K562 (cell line): ENCODE measurements around the gene ADGRB2. TPM values are rescaled to one million over a fixed set of nuclear protein-coding genes. Genes with fewer than 3 reads are reported as not detected.

Source experiments
- ATAC-seq: fragments of 200-7000 bp; cut with Tn5 transposase; 3 replicates; pipeline ENCODE4 v1.9.1; 2020; ENCODE audit warnings: moderate library complexity
- BruUV-seq: library from RNA; stranded (reverse); fragments of 400-500 nt; replicated peaks from 2 replicates; lab custom pipeline; 2021; lab: Mats Ljungman, UMichigan
- CTCF ChIA-PET: fragments of 300-600 bp; formaldehyde crosslinking; extraction: SDS; loops from one replicate; lab custom pipeline; 2021; ENCODE audit warnings: low intra/inter-chr PET ratio; lab: Yijun Ruan, JAX
- POLR2A ChIA-PET: fragments of 300-600, 350-650 bp; sonication (Branson Sonifier 250); formaldehyde crosslinking; extraction: SDS; loops from one replicate; lab custom pipeline; 2021; ENCODE audit warnings: antibody characterized with exemption, inconsistent platforms; lab: Yijun Ruan, JAX
- DNase-seq, 4 experiments: peaks; one replicate each; pipeline versions ENCODE4 v3.0.0 to v3.0.0-alpha.2; 2011 to 2018; ENCODE audit warnings: low spot score in 3 of 4, mixed read lengths in 3 of 4; ENCODE audit errors: extremely low read depth in 1 of 4
- FAIRE-seq: peaks from 2 replicates; lab custom pipeline; 2011; peaks lifted over from hg19 to GRCh38; lab: Jason Lieb, UNC
- H2AFZ ChIP-seq: 2 replicates; pipeline ENCODE4 v1.6.0; 2011; ENCODE audit warnings: low read depth, low read length, control low read depth, inconsistent platforms
- H3K27ac ChIP-seq: fragments of 200-600 bp; 3 replicates; pipeline ENCODE4 v1.8.0; 2011; ENCODE audit warnings: low read depth, mild to moderate bottlenecking, control low read depth, inconsistent platforms, low read length, moderate library complexity, mixed read lengths; ENCODE audit errors: extremely low read depth
- H3K27me3 ChIP-seq, 2 experiments: fragments of 300-600 bp in 1 of 2; 2 replicates in 1 of 2; 3 replicates in 1 of 2; pipeline versions ENCODE4 v1.6.0 to v1.8.0; 2011; ENCODE audit warnings: inconsistent platforms in 2 of 2, low read length in 2 of 2, mild to moderate bottlenecking in 1 of 2, mixed read lengths in 1 of 2, moderate library complexity in 1 of 2; ENCODE audit not compliant: control insufficient read depth in 2 of 2, insufficient read depth in 2 of 2
- H3K36me3 ChIP-seq: fragments of 300-600 bp; 3 replicates; pipeline ENCODE4 v1.8.0; 2011; ENCODE audit warnings: mild to moderate bottlenecking, low read length, inconsistent platforms; ENCODE audit not compliant: control insufficient read depth, insufficient read depth
- H3K4me1 ChIP-seq, 2 experiments: fragments of 200-600 bp in 1 of 2; replicated peaks in 1 of 2; 2 replicates in 1 of 2; 3 replicates in 1 of 2; pipeline versions ENCODE4 v1.5.1 to v1.8.0; 2011; ENCODE audit warnings: inconsistent platforms in 2 of 2, low read length in 2 of 2, mild to moderate bottlenecking in 1 of 2, mixed read lengths in 1 of 2, moderate library complexity in 1 of 2; ENCODE audit not compliant: control insufficient read depth in 2 of 2, insufficient read depth in 2 of 2
- H3K4me2 ChIP-seq: 2 replicates; pipeline ENCODE4 v1.6.1; 2011; ENCODE audit warnings: low read length, control low read depth, inconsistent platforms, mixed read lengths; ENCODE audit not compliant: insufficient read depth
- H3K4me3 ChIP-seq: fragments of 200-600 bp; sonication (generic), shearing (Covaris generic); 2 replicates; pipeline ENCODE4 v1.5.1; 2016; ENCODE audit warnings: control low read depth, inconsistent platforms
- H3K79me2 ChIP-seq: fragments of 200-600 bp; 3 replicates; pipeline ENCODE4 v1.8.0; 2011; ENCODE audit warnings: low read length, inconsistent platforms; ENCODE audit not compliant: control insufficient read depth, insufficient read depth
- H3K9ac ChIP-seq, 2 experiments: 2 replicates each; pipeline versions ENCODE4 v1.6.0 to v1.6.1; 2011; ENCODE audit warnings: low read depth in 2 of 2, low read length in 2 of 2, control low read depth in 1 of 2, inconsistent platforms in 1 of 2, mild to moderate bottlenecking in 1 of 2, mixed read lengths in 1 of 2; ENCODE audit not compliant: insufficient read depth in 1 of 2
- H3K9me1 ChIP-seq: one replicate; pipeline ENCODE4 v1.6.0; 2011; ENCODE audit warnings: inconsistent platforms, mild to moderate bottlenecking, low read length, moderate library complexity; ENCODE audit not compliant: control insufficient read depth, insufficient read depth
- H3K9me3 ChIP-seq: replicated peaks from 2 replicates; pipeline ENCODE4 v1.5.1; 2011; ENCODE audit warnings: low read depth, low read length, inconsistent platforms; ENCODE audit not compliant: control insufficient read depth, insufficient read depth
- H4K20me1 ChIP-seq: replicated peaks from 2 replicates; pipeline ENCODE4 v1.6.1; 2011; ENCODE audit warnings: low read length, inconsistent platforms, mixed read lengths; ENCODE audit not compliant: control insufficient read depth, insufficient read depth
- BRF1 ChIP-seq: IDR thresholded peaks from 3 replicates; pipeline ENCODE4 v1.6.1; 2011; ENCODE audit warnings: borderline replicate concordance, mild to moderate bottlenecking; ENCODE audit not compliant: insufficient read length; ENCODE audit errors: extremely low read depth
- CEBPB ChIP-seq: fragments of 450-650 bp; IDR thresholded peaks from 2 replicates; pipeline ENCODE4 v1.6.1; 2016; ENCODE audit warnings: missing genetic modification characterization, missing compliant biosample characterization
- CEBPG ChIP-seq, 3 experiments: fragments of 200-800 bp in 1 of 3; sonication (Bioruptor generic) in 1 of 3; sonication (generic) in 1 of 3; formaldehyde crosslinking in 1 of 3; IDR thresholded peaks in 2 of 3; conservative IDR thresholded peaks in 1 of 3; 2 replicates each; pipeline versions ENCODE4 v1.6.1 to v1.8.0; 2016 to 2022; ENCODE audit warnings: missing compliant biosample characterization in 2 of 3, missing genetic modification characterization in 2 of 3, mild to moderate bottlenecking in 1 of 3, missing genetic modification reagents in 1 of 3
- CSDE1 ChIP-seq, 2 experiments: fragments of 450-650 bp; IDR thresholded peaks; 2 replicates each; pipeline ENCODE4 v1.6.1; 2016; ENCODE audit warnings: mild to moderate bottlenecking in 1 of 2
- EGR1 ChIP-seq: fragments of 450-650 bp; conservative IDR thresholded peaks from 2 replicates; pipeline ENCODE4 v1.6.1; 2017; ENCODE audit warnings: mild to moderate bottlenecking
- ETV1 ChIP-seq: fragments of 450-650 bp; conservative IDR thresholded peaks from 2 replicates; pipeline ENCODE4 v1.6.1; 2016; ENCODE audit warnings: missing genetic modification characterization, control low read depth, low read depth, missing compliant biosample characterization
- FOXK2 ChIP-seq, 2 experiments: fragments of 450-650 bp; IDR thresholded peaks in 1 of 2; conservative IDR thresholded peaks in 1 of 2; 2 replicates each; pipeline ENCODE4 v1.6.1; 2016; ENCODE audit warnings: low read depth in 2 of 2, mild to moderate bottlenecking in 1 of 2
- HNRNPK ChIP-seq: fragments of 200-400 bp; formaldehyde crosslinking; IDR thresholded peaks from one replicate; pipeline ENCODE4 v1.6.1; 2018; ENCODE audit warnings: mild to moderate bottlenecking, low read depth, low read length; ENCODE audit not compliant: poor library complexity, severe bottlenecking
- PCBP1 ChIP-seq: fragments of 200-400 bp; formaldehyde crosslinking; IDR thresholded peaks from 2 replicates; pipeline ENCODE4 v1.6.1; 2018; ENCODE audit warnings: mild to moderate bottlenecking, low read depth, low read length; ENCODE audit not compliant: poor library complexity, severe bottlenecking
- PCBP2 ChIP-seq: fragments of 200-400 bp; formaldehyde crosslinking; IDR thresholded peaks from 2 replicates; pipeline ENCODE4 v1.6.1; 2018; ENCODE audit warnings: low read length, low read depth, mild to moderate bottlenecking, moderate library complexity; ENCODE audit not compliant: poor library complexity, severe bottlenecking
- WGBS: fragments of 100-300 bp; shearing (Covaris generic); methylation state at CpG from one replicate; pipeline ENCODE4 v1.1.6; 2016; ENCODE audit warnings: low coverage, mixed read lengths; ENCODE audit not compliant: insufficient coverage; ENCODE audit errors: missing lambda C conversion rate; 5-methylcytosine and 5-hydroxymethylcytosine counted together
- in situ Hi-C: fragments of 300-500 bp; cut with MboI; formaldehyde crosslinking; loops from 4 replicates; pipeline ENCODE4 v1.15.0; 2018; ENCODE audit warnings: inconsistent platforms, mixed read lengths
- intact Hi-C: fragments of 100-400 bp; cut with micrococcal nuclease; formaldehyde crosslinking; loops from 2 replicates; pipeline ENCODE4 v1.14.2; 2022
- polyA plus RNA-seq, 8 experiments: library from polyadenylated mRNA; depleted of rRNA in 4 of 8; stranded (reverse) in 5 of 8; unstranded in 3 of 8; fragments of >200 nt; fragmentation: Nextera tagmentation in 2 of 8; fragmentation: Illumina TruSeq in 1 of 8; extraction: Ambion mirVana in 2 of 8; extraction: Trizol in 1 of 8; gene quantifications; 2 replicates each; pipeline versions ENCODE4 v1.2.1 to v1.2.3, GENCODE V29; 2011 to 2014; ENCODE audit warnings: inconsistent platforms in 1 of 8, missing spikeins in 1 of 8
- total RNA-seq, 7 experiments: library from RNA; depleted of rRNA in 6 of 7; stranded (reverse); fragments of >200 nt in 6 of 7; fragmentation: Illumina TruSeq in 2 of 7; extraction: Trizol in 2 of 7; gene quantifications; 2 replicates each; pipeline versions ENCODE4 v1.2.1 to v1.2.3, GENCODE V29; 2011 to 2021; ENCODE audit warnings: low replicate concordance in 1 of 7

ADGRB2 gene
- total and polyA plus RNA-seq, 9 of the 15 experiments (the other 6 are each of a cell fraction or from before 2014, with no cell fraction given), result 0.04 to 0.23 (median 0.20) TPM; not detected in 2

DNA sequence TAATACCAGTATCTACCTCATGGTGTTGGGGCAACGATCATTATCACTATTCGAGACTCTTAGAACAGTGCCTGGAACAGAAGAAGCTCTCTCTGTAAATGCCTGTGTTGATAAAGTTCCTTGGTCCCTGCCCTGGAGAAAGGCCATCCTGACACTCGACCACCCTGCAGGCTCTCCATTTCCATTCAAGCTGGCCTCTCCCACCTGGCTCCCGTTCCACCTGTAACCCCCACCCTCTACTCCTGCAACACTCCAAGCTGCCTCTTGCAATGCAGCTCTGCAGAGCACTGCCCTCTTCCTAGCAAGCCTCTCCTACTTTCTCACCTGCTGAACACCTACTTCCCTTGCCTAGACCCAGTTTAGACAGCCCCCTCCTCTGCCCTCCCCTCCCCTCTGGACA lies 45.6 kb upstream of the ADGRB2 start (continued):
- no peak for TF ChIP-seq ETV1 (tag)
- no peak for TF ChIP-seq FOXK2 (conservative IDR thresholded peaks at IDR 0.05 in 1 of 2, IDR thresholded peaks at IDR 0.05 in 1 of 2; ENCODE audit: low read depth in 2 of 2)
- TF ChIP-seq CSDE1 (IDR thresholded peaks at IDR 0.05), result no peak

DNA sequence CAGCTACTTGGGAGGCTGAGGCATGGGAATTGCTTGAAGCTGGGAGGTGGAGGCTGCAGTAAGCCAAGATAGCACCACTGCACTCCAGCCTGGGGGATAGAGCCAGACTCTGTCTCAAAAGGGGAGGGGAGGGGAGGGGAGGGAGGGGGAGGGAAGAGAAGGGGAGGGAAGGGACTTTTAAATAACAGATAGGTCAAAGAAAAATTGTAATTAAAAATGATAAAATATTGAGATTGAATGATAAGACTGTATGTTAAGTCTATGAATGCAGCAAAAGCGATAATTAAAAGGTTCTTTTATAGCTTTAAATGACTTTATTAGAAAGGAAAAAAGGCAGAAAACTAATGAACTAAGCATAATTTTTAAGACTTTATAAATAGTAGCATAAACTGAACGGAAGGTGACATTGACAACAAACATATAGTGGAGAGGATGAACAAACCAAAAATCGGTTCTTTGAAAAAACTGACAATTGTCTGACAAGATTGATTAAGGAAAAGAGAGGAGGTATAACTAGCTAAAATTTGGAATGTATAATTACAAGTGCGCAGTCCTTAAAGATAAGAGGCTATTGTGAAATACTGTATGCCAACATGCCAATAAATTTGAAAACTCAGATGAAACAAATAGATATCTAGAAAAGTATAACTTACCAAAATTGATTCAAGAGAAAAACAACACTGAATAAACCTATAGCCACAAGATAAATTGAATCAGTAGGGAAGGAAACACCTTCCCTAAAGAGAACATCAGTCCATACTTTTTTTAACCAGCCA lies 43.3 kb upstream of the ADGRB2 start:
- H3K79me2 ChIP-seq, result no peaks in the 10 kb centered on the region
- H3K27ac ChIP-seq, result no peak overlapping the region
- no peaks in the 10 kb centered on the region for H3K27me3 ChIP-seq
- TF ChIP-seq EGR1 (no peak), CEBPB (tag) (peak; percentile 66), HNRNPK (peak; percentile 96), PCBP1 (peak; percentile 98), BRF1 (no peak), CEBPG (CRISPR knock-in tag; IDR thresholded peaks at IDR 0.05) (no peak), CEBPG (tag; conservative IDR thresholded peaks at IDR 0.05 in 1 of 2, IDR thresholded peaks at IDR 0.05 in 1 of 2) (peak in 1 of 2 experiments; percentile 61; a peak in 2 of 4 replicates), PCBP2 (peak; percentile 86)
- TF ChIP-seq, all 486 proteins: peak for 5
- CTCF ChIA-PET, result no interaction called here
- no TSS peak for BruUV-seq
- Histone ChIP-seq H3K9ac (no peak overlapping the region), H3K36me3 (no peaks in the 10 kb centered on the region), H3K9me3 (no peaks in the 10 kb centered on the region), H3K9me1 (no peaks in the 10 kb centered on the region), H3K4me1 (peaks cover 3 to 6% of the 10 kb centered on the region in 2 experiments; a peak in 3 of 5 replicates), H4K20me1 (no peaks in the 10 kb centered on the region), H3K4me2 (no peak overlapping the region), H2AFZ (no peak overlapping the region), H3K4me3 (no peak overlapping the region)
- 48% methylated on average over 4 of the region's 4 CpGs for WGBS
- POLR2A ChIA-PET, result no interaction called here
- intact Hi-C loops (no loop called here), in situ Hi-C loops (no loop called here)
- no peak for DNase-seq
- ATAC-seq, result no peak
- FAIRE-seq, result no peak
